Activated T-helper 2 cell treated with anti-CD3 and anti-CD28 coated beads, Interferon-gamma antibody, Interleukin-2, Interleukin-4, amounts not matched to agents 10 μg/mL and 5 μg/mL and 100 μg/mL, durations not matched to agents 14 hours and 24 hours and 36 hours (primary cell): ENCODE data around the gene GPR173. TPM values are rescaled to one million over a fixed set of nuclear protein-coding genes. Genes with fewer than 3 reads are reported as not detected.
A peak's percentile ranks its signal among the peaks of the same experiment; 100 is the strongest.

Experiments used
- DNase-seq: peaks from one replicate; pipeline ENCODE4 v3.0.0; 2021; ENCODE audit warnings: low spot score
- H3K27ac Mint-ChIP-seq: one replicate; pipeline ENCODE4 v1.8.0; 2021; ENCODE audit warnings: mixed read lengths
- H3K27me3 Mint-ChIP-seq: one replicate; pipeline ENCODE4 v1.8.0; 2021; ENCODE audit warnings: low read depth, mixed read lengths
- H3K36me3 Mint-ChIP-seq: one replicate; pipeline ENCODE4 v1.8.0; 2021; ENCODE audit warnings: low read depth, mixed read lengths
- H3K4me1 Mint-ChIP-seq: one replicate; pipeline ENCODE4 v1.8.0; 2021; ENCODE audit warnings: low read depth, mixed read lengths
- H3K4me3 Mint-ChIP-seq: one replicate; pipeline ENCODE4 v1.8.0; 2021; ENCODE audit warnings: low read depth, mild to moderate bottlenecking, moderate library complexity, mixed read lengths
- H3K9me3 Mint-ChIP-seq: one replicate; pipeline ENCODE4 v1.8.0; 2021; ENCODE audit warnings: mixed read lengths
- intact Hi-C: fragments of 100-400 bp; cut with micrococcal nuclease; formaldehyde crosslinking; loops from one replicate; pipeline ENCODE4 v1.15.1; 2023
- total RNA-seq: library from RNA; stranded (reverse); gene quantifications from 2 replicates; pipeline ENCODE4 v1.2.3, GENCODE V29; 2022

GPR173 gene
- total RNA-seq, 1 donor from 2014 or later = not detected

DNA sequence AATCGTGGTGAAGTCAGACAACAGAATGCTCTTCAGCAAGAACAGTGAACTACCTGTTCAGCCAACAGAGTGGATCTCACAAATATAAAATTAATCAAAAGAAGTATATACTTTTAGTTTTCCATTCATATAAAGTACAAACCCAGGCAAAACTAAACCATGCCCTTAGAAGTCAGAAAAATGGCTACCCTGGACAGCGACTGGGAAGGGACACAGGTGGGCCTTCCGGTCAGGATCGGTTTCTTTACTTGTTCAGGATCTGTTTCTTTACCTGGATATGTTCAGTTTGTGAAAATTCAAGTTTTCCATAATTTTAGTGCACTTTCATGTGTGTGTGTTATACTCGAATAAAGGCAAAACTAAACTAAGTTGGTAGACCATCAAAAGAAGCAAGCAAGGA lies 12.4 kb upstream of the GPR173 start:
- Mint-ChIP-seq H3K9me3 (no peaks in the 10 kb centered on the region), H3K4me3 (no peak overlapping the region), H3K27me3 (peaks cover 5% of the 10 kb centered on the region), H3K4me1 (no peaks in the 10 kb centered on the region), H3K27ac (no peak overlapping the region), H3K36me3 (no peaks in the 10 kb centered on the region)
- no peak for DNase-seq
- intact Hi-C loops = no loop called here

DNA sequence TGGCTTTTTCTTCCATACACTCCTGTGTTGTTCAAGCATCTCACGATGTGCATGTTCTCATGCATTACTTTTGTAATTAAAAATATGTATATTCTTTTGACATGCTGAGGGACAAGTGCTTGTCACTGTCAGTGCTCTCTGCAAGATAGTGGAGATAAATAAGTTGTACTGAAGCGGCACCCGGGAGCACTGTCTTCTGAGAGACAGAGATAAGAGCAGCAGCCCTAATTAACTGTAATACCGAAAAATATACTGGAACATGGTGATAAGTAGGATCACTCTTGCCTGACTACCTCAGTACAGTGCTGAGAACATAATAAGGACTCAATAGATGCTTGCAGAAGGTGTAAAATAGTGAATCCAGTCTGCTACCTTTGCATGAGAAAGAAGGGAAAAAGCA lies 9.4 kb upstream of the GPR173 start:
- H3K27me3 Mint-ChIP-seq = peaks cover 7% of the 10 kb centered on the region
- H3K36me3 Mint-ChIP-seq = no peaks in the 10 kb centered on the region
- no peaks in the 10 kb centered on the region for H3K9me3 Mint-ChIP-seq
- H3K4me1 Mint-ChIP-seq = no peaks in the 10 kb centered on the region
- H3K4me3 Mint-ChIP-seq = no peak overlapping the region
- H3K27ac Mint-ChIP-seq = no peak overlapping the region
- intact Hi-C loops = no loop called here
- DNase-seq = no peak

DNA sequence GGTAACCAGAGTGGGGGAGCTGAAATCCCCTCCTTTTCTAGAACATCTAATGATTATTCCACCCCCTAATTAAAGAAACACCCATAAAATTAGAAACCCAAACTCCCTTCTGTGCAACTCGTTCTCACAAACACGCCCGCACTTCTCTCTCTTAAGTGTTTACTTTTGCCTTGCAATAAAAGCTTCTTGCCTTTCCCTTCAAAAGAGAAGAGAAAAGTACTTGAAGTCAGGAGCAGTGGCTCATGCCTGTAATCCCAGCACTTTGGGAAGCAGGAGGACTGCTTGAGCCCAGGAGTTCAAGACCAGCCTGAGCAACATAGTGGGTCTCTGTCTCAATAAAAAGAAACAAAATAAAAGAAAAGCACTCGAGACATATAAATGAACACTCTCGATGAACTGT lies 3.6 kb upstream of the GPR173 start:
- H3K4me3 Mint-ChIP-seq = no peak overlapping the region
- no peaks in the 10 kb centered on the region for H3K9me3 Mint-ChIP-seq
- intact Hi-C loops = no loop called here
- H3K36me3 Mint-ChIP-seq = no peaks in the 10 kb centered on the region
- H3K27ac Mint-ChIP-seq = no peak overlapping the region
- no peak for DNase-seq
- H3K27me3 Mint-ChIP-seq = peaks cover 16% of the 10 kb centered on the region
- no peaks in the 10 kb centered on the region for H3K4me1 Mint-ChIP-seq

DNA sequence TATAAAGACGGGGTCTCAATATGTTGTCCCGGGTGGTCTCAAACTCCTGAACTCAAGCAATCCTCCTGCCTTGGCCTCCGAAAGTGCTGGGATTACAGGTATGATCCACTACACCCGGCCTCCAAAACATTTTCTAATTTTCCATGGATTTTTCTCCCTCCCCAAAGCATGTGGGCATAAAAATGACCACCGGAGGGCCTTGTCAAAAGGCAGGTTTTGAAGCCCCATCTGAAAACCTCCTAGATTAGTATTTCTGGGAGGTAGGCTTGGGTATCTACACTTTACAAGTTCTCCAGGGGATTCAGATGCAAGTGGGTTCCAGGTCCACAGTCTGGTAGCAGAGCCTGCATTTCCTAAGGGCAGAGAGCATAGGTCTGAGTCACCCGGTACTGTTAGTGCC lies 1.4 kb upstream of the GPR173 start:
- Mint-ChIP-seq H3K4me1 (no peaks in the 10 kb centered on the region), H3K36me3 (no peaks in the 10 kb centered on the region)
- intact Hi-C loops = no loop called here

DNA sequence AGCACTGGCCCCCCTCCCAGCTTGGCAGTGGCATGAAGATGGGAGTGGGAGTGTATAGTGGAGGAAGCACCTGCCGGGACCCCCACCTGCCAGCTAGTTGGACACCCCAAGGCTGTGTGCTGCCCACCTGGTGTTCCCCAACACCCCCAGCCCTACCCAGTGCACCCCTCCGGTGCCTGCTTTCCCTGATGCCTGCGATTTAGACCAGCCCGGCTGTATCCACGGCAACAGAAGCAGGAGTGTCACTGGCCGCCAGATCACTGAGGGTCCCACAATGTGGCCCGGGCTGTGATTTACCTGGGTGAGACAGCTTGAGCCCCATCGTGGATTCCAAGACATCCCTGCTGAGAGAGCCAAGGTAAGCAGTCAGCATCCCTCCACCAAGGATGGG lies 533 bp downstream of the GPR173 start:
- intact Hi-C loops = no loop called here
- Mint-ChIP-seq H3K27me3 (peaks cover 13% of the 10 kb centered on the region), H3K4me3 (no peak overlapping the region), H3K4me1 (peaks cover 3% of the 10 kb centered on the region), H3K27ac (no peak overlapping the region), H3K36me3 (no peaks in the 10 kb centered on the region), H3K9me3 (no peaks in the 10 kb centered on the region)
- no peak for DNase-seq

More for the DNA sequence above, 1.4 kb upstream of the GPR173 start:
- DNase-seq = no peak
- Mint-ChIP-seq H3K4me3 (no peak overlapping the region), H3K27ac (no peak overlapping the region), H3K9me3 (no peaks in the 10 kb centered on the region), H3K27me3 (peaks cover 14% of the 10 kb centered on the region)

DNA sequence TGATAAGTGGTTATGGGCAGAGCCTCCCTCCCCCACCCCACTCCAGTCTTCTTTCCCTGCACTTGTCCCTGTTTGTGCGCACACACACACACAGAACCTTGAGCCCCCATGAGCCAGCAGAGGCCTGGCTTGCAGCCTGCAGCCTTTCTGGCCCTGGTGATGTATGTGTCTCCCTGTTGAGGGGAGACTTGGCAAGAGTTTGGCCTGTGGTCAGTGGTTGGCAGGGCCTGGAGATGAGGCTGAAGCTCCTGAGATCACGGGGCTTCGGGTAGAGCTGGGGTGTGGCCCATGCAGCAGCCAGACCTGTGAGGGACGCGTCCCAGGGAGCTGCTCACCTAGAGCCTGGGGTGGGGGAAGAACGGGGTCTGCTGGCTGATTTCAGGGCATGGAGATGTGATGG lies 2.3 kb downstream of the GPR173 start:
- no peaks in the 10 kb centered on the region for H3K9me3 Mint-ChIP-seq

DNA sequence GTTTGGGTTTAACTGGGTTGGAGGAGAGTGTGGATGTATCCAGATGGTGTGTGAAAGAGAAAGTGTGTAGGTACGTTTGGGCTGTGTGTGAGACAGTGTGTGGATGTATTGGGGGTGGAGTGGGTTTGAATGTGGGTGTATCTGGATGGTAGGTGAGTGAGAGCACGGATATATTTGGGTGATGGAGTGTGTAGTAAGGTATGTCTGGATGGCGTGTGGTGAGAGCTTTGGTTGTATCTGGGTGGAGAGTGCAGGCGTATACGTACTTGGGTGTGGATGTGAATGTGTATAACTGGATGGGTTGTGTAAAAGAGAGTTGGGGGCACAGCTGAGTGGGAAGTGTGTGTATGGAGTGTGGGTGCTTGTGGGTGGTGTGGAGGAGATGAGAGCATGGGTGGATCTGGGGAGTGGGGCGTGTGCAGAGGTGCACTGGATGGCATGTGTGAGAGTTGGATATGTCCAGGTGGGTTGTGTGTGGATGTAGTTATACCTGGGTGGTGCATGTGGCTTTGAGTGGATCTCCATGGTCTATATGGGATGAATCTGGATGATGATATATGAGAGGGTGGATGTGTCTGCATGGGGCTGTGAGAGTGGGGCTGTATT lies 6.8 kb downstream of the GPR173 start:
- H3K27ac Mint-ChIP-seq = no peak overlapping the region
- no peaks in the 10 kb centered on the region for H3K36me3 Mint-ChIP-seq
- no peaks in the 10 kb centered on the region for H3K27me3 Mint-ChIP-seq
- intact Hi-C loops = no loop called here
- no peaks in the 10 kb centered on the region for H3K9me3 Mint-ChIP-seq
- H3K4me3 Mint-ChIP-seq = no peak overlapping the region
- no peak for DNase-seq
- H3K4me1 Mint-ChIP-seq = peaks cover 3% of the 10 kb centered on the region

More for the DNA sequence above, 2.3 kb downstream of the GPR173 start:
- H3K4me1 Mint-ChIP-seq = peaks cover 3% of the 10 kb centered on the region
- H3K4me3 Mint-ChIP-seq = no peak overlapping the region
- peaks cover 11% of the 10 kb centered on the region for H3K27me3 Mint-ChIP-seq
- intact Hi-C loops = no loop called here
- DNase-seq = no peak
- H3K36me3 Mint-ChIP-seq = no peaks in the 10 kb centered on the region
- no peak overlapping the region for H3K27ac Mint-ChIP-seq

DNA sequence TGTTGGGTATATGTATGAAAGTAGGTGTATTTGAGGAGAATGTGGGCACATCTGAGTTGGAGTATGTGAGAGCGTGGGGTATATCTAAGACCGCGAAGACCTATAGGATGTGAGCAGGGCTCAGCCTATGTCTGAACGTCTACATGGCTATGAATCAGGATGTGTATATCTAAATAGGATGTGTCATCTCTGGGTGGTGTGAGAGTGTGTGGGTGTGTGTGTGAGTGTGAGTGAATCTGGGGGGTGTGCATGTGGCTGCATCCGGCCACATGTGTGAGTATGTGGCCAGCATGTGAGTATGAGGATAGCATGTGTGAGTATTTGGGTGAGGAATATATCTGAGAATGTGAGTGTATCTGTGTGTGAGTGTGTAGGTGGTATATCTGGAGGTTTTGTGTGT lies 7.7 kb downstream of the GPR173 start:
- DNase-seq = no peak
- H3K4me3 Mint-ChIP-seq = no peak overlapping the region
- H3K4me1 Mint-ChIP-seq = peaks cover 3% of the 10 kb centered on the region
- H3K36me3 Mint-ChIP-seq = no peaks in the 10 kb centered on the region
- no peak overlapping the region for H3K27ac Mint-ChIP-seq
- intact Hi-C loops = no loop called here
- no peaks in the 10 kb centered on the region for H3K9me3 Mint-ChIP-seq
- no peaks in the 10 kb centered on the region for H3K27me3 Mint-ChIP-seq

DNA sequence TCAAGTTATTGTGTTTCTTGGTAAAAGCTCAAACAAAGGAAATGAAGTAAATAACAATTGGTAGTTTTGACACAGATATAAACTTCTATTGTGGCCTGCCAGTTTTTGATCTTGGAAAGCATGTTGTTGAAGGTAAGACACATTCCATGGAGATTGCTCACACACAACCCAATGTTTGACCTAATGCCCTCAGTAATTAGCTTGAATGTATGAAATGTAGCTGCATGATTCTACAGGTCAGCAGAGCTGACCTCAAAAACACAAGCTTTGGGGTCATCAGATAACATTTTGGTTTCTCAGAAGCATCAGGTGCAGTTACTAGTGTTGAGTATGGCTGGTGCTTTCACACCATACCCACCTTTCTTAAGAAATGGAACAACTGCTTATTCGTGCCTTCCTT lies 16.5 kb downstream of the GPR173 start:
- intact Hi-C loops = no loop called here
- no peaks in the 10 kb centered on the region for H3K27me3 Mint-ChIP-seq
- no peak for DNase-seq
- no peaks in the 10 kb centered on the region for H3K4me1 Mint-ChIP-seq
- H3K27ac Mint-ChIP-seq = no peak overlapping the region
- H3K4me3 Mint-ChIP-seq = no peak overlapping the region
- no peaks in the 10 kb centered on the region for H3K36me3 Mint-ChIP-seq
- no peaks in the 10 kb centered on the region for H3K9me3 Mint-ChIP-seq

DNA sequence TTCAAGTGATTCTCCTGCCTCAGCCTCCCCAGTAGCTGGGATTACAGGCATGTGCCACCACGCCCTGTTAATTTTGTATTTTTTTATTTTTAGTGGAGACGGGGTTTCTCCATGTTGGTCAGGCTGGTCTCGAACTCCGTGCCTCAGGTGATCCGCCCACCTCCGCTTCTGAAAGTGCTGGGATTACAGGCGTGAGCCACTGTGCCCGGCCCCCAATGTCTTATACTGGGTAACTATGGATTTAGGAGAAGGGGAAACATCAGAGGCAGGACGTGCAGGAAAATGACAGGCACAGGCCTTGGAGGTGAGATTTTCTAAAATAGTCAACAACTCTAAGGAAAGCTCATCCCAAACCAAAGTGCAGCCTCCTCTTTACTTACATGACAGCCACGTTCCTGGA lies 22.5 kb downstream of the GPR173 start:
- no peaks in the 10 kb centered on the region for H3K36me3 Mint-ChIP-seq
- no peak overlapping the region for H3K27ac Mint-ChIP-seq
- peaks cover 20% of the 10 kb centered on the region for H3K4me1 Mint-ChIP-seq
- intact Hi-C loops = loop anchor here (1.0 to 10.0 kb wide), 3 partner anchors 18 to 154 kb away; partner anchors contain the start of gene KDM5C
- no peaks in the 10 kb centered on the region for H3K9me3 Mint-ChIP-seq
- H3K27me3 Mint-ChIP-seq = no peaks in the 10 kb centered on the region
- H3K4me3 Mint-ChIP-seq = no peak overlapping the region
- DNase-seq = no peak

DNA sequence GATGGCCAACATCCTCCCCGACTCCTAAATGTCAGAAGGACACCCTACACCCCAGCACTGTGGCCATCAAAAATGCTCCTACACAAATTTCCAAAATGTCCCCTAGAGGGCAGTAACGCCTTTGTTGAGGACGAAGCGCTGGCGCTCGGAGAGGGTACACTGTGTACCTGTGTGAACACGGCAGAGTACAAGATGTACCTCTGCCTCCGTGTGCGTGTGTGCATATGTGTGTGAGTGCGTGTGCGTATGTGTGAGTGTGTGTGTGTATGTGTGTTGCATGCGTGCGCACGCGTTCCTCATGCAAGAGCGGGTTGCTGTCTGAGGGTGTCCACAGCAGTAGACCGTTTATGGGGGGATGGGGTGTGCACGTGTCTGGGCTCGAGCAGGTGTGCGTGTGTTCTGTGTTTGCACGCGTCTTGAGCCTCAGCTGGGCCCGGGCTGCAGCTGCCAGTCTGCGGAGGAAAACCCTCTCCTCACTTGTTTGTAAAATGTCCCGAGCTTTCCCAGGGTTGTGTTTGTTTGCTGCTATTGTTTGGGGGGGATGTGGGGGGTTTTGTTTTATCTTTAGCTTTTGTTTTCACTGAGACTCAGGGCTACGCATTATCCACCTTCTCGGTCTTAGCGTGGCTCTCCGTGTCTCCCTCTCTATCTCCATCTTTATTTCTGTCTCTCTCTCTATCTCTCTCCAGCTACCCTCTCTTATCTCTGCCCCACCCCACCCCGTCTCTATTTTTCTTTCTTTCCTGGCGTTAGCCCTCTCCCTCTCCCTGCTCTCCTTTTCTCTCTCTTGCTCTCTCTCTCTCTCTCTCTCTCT lies 23.2 kb downstream of the GPR173 start:
- H3K4me3 Mint-ChIP-seq = peak overlapping the region; percentile 88
- peak overlapping the region; percentile 48 for H3K27ac Mint-ChIP-seq
- DNase-seq = peak; percentile 54
- no peaks in the 10 kb centered on the region for H3K27me3 Mint-ChIP-seq
- H3K9me3 Mint-ChIP-seq = no peaks in the 10 kb centered on the region
- H3K4me1 Mint-ChIP-seq = peaks cover 20% of the 10 kb centered on the region
- H3K36me3 Mint-ChIP-seq = no peaks in the 10 kb centered on the region
- intact Hi-C loops = loop anchor here (1.0 to 10.0 kb wide), 3 partner anchors 17 to 153 kb away; partner anchors contain the start of gene KDM5C

DNA sequence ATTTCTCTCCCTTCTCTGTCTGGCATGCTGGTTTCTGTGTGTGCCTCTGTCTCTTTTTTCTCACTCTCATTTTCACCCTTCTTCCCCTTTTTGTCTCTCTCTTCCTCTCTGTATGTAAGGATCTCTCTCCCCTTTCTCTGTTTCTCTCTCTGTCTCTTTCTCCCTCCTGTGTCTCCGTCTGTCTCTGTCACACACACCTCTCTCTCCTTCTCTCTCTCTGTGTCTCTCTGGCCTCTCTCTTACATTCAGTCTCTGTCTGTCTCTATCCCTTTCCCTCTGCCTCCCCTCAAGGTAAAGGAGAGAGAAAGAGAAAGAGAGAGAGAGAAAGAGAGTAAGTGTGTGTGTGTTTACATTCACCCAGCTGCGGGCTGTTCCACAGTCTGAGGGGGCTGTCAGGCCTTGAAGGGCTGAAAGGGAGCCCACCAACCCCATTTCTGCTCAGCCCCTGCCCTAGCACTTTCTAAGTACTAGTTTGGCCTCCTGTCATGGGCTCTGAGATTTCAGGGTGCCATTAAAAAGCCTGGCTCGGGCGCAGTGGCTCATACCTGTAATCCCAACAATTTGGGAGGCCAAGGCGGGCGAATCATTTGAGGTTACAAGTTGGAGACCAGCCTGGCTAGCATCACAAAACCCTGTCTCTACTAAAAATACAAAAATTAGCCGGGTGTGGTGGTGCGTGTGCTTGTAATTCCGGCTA lies 24.0 kb downstream of the GPR173 start:
- intact Hi-C loops = loop anchor here (10.0 kb wide), 1 partner anchor 152 kb away; the partner anchor contains the start of gene KDM5C
- no peaks in the 10 kb centered on the region for H3K27me3 Mint-ChIP-seq
- peak overlapping the region; percentile 88 for H3K4me3 Mint-ChIP-seq
- H3K4me1 Mint-ChIP-seq = peaks cover 20% of the 10 kb centered on the region
- no peak for DNase-seq
- no peaks in the 10 kb centered on the region for H3K36me3 Mint-ChIP-seq
- H3K9me3 Mint-ChIP-seq = no peaks in the 10 kb centered on the region
- H3K27ac Mint-ChIP-seq = peak overlapping the region; percentile 48

DNA sequence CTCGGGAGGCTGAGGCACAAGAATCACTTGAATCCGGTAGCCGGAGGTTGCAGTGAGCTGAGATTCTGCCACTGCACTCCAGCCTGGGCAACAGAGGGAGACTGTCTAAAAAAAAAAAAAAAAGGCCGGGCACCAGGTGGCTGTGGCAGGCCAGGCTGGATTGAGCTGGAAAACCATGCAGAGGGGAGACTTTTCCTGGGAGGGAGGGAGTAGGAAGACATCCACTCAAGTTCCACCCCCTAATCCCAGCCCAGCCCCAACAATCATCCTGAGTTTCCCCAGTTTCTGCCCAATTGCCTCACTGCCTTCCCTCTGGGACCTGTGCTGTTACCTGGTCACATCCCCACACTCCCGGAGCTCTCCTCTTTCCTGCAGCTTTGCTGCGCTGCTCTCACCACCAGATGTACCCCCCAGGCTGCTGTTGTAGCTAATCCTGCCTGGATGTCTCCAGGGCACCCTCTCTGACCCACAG lies 24.6 kb downstream of the GPR173 start:
- Mint-ChIP-seq H3K36me3 (no peaks in the 10 kb centered on the region), H3K4me3 (peak overlapping the region; percentile 47), H3K27me3 (no peaks in the 10 kb centered on the region), H3K9me3 (no peaks in the 10 kb centered on the region), H3K27ac (no peak overlapping the region), H3K4me1 (peaks cover 20% of the 10 kb centered on the region)
- DNase-seq = no peak
- intact Hi-C loops = loop anchor here (10.0 kb wide), 1 partner anchor 152 kb away; the partner anchor contains the start of gene KDM5C
